HepG2 (cell line): ENCODE measurements around the gene HBD. TPM values are rescaled to one million over a fixed set of nuclear protein-coding genes. Genes with fewer than 3 reads are reported as not detected.

ENCODE experiments used
- ATAC-seq: fragments of 200-7000 bp; cut with Tn5 transposase; 3 replicates; pipeline ENCODE4 v1.9.1; 2020; ENCODE audit warnings: mild to moderate bottlenecking, moderate library complexity
- BruUV-seq: library from RNA; stranded (reverse); fragments of 400-500 nt; replicated peaks from 2 replicates; lab custom pipeline; 2021; lab: Mats Ljungman, UMichigan
- CTCF ChIA-PET: fragments of 300-600 bp; formaldehyde crosslinking; extraction: SDS; loops from one replicate; lab custom pipeline; 2021; ENCODE audit warnings: low total read pairs, inconsistent platforms, low intra/inter-chr PET ratio; lab: Yijun Ruan, JAX
- POLR2A ChIA-PET: fragments of 350-600 bp; sonication (Branson Sonifier 250); formaldehyde crosslinking; loops from one replicate; lab custom pipeline; 2020; ENCODE audit warnings: antibody characterized with exemption, inconsistent platforms; lab: Yijun Ruan, JAX
- DNase-seq: peaks from one replicate; pipeline ENCODE4 v3.0.0-alpha.2; 2015; ENCODE audit warnings: low spot score
- FAIRE-seq: peaks from 3 replicates; lab custom pipeline; 2011; peaks lifted over from hg19 to GRCh38; lab: Jason Lieb, UNC
- H2AFZ ChIP-seq: one replicate; pipeline ENCODE4 v1.6.1; 2011; ENCODE audit warnings: low read length, inconsistent platforms
- H3K27ac ChIP-seq: fragments of 300-600 bp; 3 replicates; pipeline ENCODE4 v1.8.0; 2011; ENCODE audit warnings: mixed run types, mild to moderate bottlenecking, mixed read lengths, low read length, inconsistent platforms; ENCODE audit not compliant: insufficient read depth; ENCODE audit errors: extremely low read length
- H3K27me3 ChIP-seq, 2 experiments: fragments of 200-600 bp in 1 of 2; 2 replicates in 1 of 2; 3 replicates in 1 of 2; pipeline versions ENCODE4 v1.6.0 to v1.8.0; 2011; ENCODE audit warnings: low read length in 2 of 2, mild to moderate bottlenecking in 2 of 2, moderate library complexity in 2 of 2, inconsistent platforms in 1 of 2; ENCODE audit not compliant: insufficient read depth in 2 of 2, control insufficient read depth in 1 of 2
- H3K36me3 ChIP-seq, 2 experiments: fragments of 200-600 bp in 1 of 2; replicated peaks in 1 of 2; 2 replicates in 1 of 2; 3 replicates in 1 of 2; pipeline versions ENCODE4 v1.5.1 to v1.8.0; 2011; ENCODE audit warnings: low read length in 2 of 2, inconsistent platforms in 1 of 2; ENCODE audit not compliant: insufficient read depth in 2 of 2, control insufficient read depth in 1 of 2
- H3K4me1 ChIP-seq: 2 replicates; pipeline ENCODE4 v1.5.1; 2012; ENCODE audit warnings: low read length, inconsistent platforms; ENCODE audit not compliant: insufficient read depth
- H3K4me2 ChIP-seq: 2 replicates; pipeline ENCODE4 v1.6.0; 2011; ENCODE audit warnings: low read depth, low read length, inconsistent platforms
- H3K4me3 ChIP-seq, 3 experiments: fragments of 200-600 bp in 1 of 3; sonication (generic), shearing (Covaris generic) in 1 of 3; replicated peaks in 1 of 3; 2 replicates each; pipeline ENCODE4 v1.5.1; 2011 to 2016; ENCODE audit warnings: low read length in 3 of 3, inconsistent platforms in 2 of 3, low read depth in 2 of 3, mild to moderate bottlenecking in 2 of 3, control low read depth in 1 of 3, mixed read lengths in 1 of 3; ENCODE audit not compliant: insufficient read depth in 1 of 3
- H3K79me2 ChIP-seq: one replicate; pipeline ENCODE4 v1.6.1; 2011; ENCODE audit warnings: low read length, inconsistent platforms; ENCODE audit not compliant: insufficient read depth
- H3K9ac ChIP-seq: 2 replicates; pipeline ENCODE4 v1.6.0; 2011; ENCODE audit warnings: mild to moderate bottlenecking, low read depth, low read length, inconsistent platforms; ENCODE audit not compliant: insufficient read depth
- H3K9me3 ChIP-seq: 2 replicates; pipeline ENCODE4 v1.5.1; 2012; ENCODE audit warnings: mild to moderate bottlenecking, low read length
- H4K20me1 ChIP-seq: 2 replicates; pipeline ENCODE4 v1.6.0; 2011; ENCODE audit warnings: inconsistent platforms, mild to moderate bottlenecking, low read length, moderate library complexity; ENCODE audit not compliant: insufficient read depth
- ARID4A ChIP-seq: sonication (generic); formaldehyde crosslinking; IDR thresholded peaks from 2 replicates; pipeline ENCODE4 v1.5.0; 2020; ENCODE audit warnings: mild to moderate bottlenecking, missing genetic modification reagents, borderline replicate concordance
- ARNTL ChIP-seq: sonication (generic); formaldehyde crosslinking; IDR thresholded peaks from 2 replicates; pipeline ENCODE4 v1.4.0; 2020; ENCODE audit warnings: mild to moderate bottlenecking, missing genetic modification reagents
- ATF7-NPFF ChIP-seq: sonication (generic); formaldehyde crosslinking; IDR thresholded peaks from 2 replicates; pipeline ENCODE4 v1.8.1; 2023; ENCODE audit warnings: mild to moderate bottlenecking, low read depth, missing genetic modification reagents, moderate library complexity
- GABPB1 ChIP-seq: IDR thresholded peaks from 2 replicates; pipeline ENCODE4 v1.6.1; 2016; ENCODE audit warnings: mild to moderate bottlenecking, missing genetic modification reagents, moderate library complexity, missing compliant biosample characterization
- GLI4 ChIP-seq: sonication (generic); formaldehyde crosslinking; IDR thresholded peaks from 2 replicates; pipeline ENCODE4 v1.5.1; 2020; ENCODE audit warnings: missing genetic modification reagents, mild to moderate bottlenecking, moderate library complexity, borderline replicate concordance
- GTF3A ChIP-seq: sonication (generic); formaldehyde crosslinking; conservative IDR thresholded peaks from 2 replicates; pipeline ENCODE4 v1.4.0; 2020; ENCODE audit warnings: mild to moderate bottlenecking, missing genetic modification reagents
- POLR2AphosphoS5 ChIP-seq: IDR thresholded peaks from 2 replicates; pipeline ENCODE4 v1.6.1; 2012; ENCODE audit warnings: low read depth, low read length
- ZBTB20 ChIP-seq: sonication (generic); formaldehyde crosslinking; IDR thresholded peaks from 2 replicates; pipeline ENCODE4 v1.8.1; 2023; ENCODE audit warnings: missing genetic modification reagents, low read depth, mild to moderate bottlenecking, borderline replicate concordance
- ZNF530 ChIP-seq: sonication (generic); formaldehyde crosslinking; IDR thresholded peaks from 2 replicates; pipeline ENCODE4 v1.5.0; 2020; ENCODE audit warnings: low read depth, mild to moderate bottlenecking, missing genetic modification reagents
- ZNF552 ChIP-seq: sonication (generic); formaldehyde crosslinking; IDR thresholded peaks from 2 replicates; pipeline ENCODE4 v1.9.0; 2022; ENCODE audit warnings: missing genetic modification reagents, mild to moderate bottlenecking, borderline replicate concordance
- WGBS: methylation state at CpG from one replicate; pipeline ENCODE4 v1.1.6; 2017; ENCODE audit warnings: low lambda C conversion rate; 5-methylcytosine and 5-hydroxymethylcytosine counted together
- in situ Hi-C: cut with HindIII; loops from 2 replicates; pipeline ENCODE4 v1.10.0; 2017; ENCODE audit warnings: low pct_unique_long_range_greater_than_20kb; ENCODE audit not compliant: extremely low pct_ligation_motif_present
- intact Hi-C: fragments of 100-400 bp; cut with micrococcal nuclease; formaldehyde crosslinking; loops from one replicate; pipeline ENCODE4 v1.10.0; 2022; ENCODE audit not compliant: unreplicated experiment
- polyA plus RNA-seq, 8 experiments: library from polyadenylated mRNA; depleted of rRNA in 3 of 8; stranded (reverse) in 7 of 8; unstranded in 1 of 8; fragments of >200 nt; fragmentation: Illumina TruSeq in 4 of 8; extraction: Trizol in 4 of 8; gene quantifications; 2 replicates each; pipeline versions ENCODE4 v1.2.1 to v1.2.3, GENCODE V29; 2011 to 2016; ENCODE audit warnings: low read depth in 4 of 8, missing spikeins in 1 of 8, mixed read lengths in 1 of 8; ENCODE audit not compliant: insufficient read depth in 1 of 8
- total RNA-seq, 5 experiments: library from RNA; depleted of rRNA; stranded (reverse); fragments of >200 nt; fragmentation: Illumina TruSeq; extraction: Trizol; gene quantifications; 2 replicates each; pipeline ENCODE4 v1.2.3, GENCODE V29; 2016; ENCODE audit warnings: low read depth in 1 of 5
- TF ChIP-seq, protein P1 (sequence below): sonication (generic); formaldehyde crosslinking; IDR thresholded peaks from 2 replicates; pipeline ENCODE4 v1.4.0; 2020; ENCODE audit warnings: mild to moderate bottlenecking, missing genetic modification reagents

HBD gene
- total and polyA plus RNA-seq, 2 of the 13 experiments (the other 11 are each of a cell fraction or from before 2014, with no cell fraction given), result not detected

DNA sequence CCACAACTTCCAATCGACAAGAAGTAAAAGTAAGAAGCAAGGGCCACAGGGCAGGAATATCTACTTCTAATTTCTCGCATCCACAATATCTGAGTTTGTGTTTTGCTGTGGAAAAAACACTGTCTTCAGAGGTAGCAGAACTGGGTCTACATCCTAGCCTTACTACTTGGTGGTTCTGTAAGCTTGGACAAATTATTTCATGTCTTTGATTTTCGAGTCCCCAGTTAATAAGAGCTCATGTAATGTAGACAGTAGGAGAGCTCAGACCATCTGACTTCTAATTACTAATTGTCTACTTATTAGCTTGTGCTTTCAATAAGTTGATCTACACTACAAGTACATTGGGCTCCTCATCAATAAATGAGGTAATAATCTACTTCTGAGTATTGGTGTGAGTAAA is 48.8 kb upstream of the HBD start:
- H4K20me1 ChIP-seq, result no peaks in the 10 kb centered on the region
- no peaks in the 10 kb centered on the region for H3K9me3 ChIP-seq
- H3K9ac ChIP-seq, result no peak overlapping the region
- intact Hi-C loops, result no loop called here
- no peak overlapping the region for H3K4me3 ChIP-seq
- no peaks in the 10 kb centered on the region for H3K36me3 ChIP-seq
- CTCF ChIA-PET, result no interaction called here
- FAIRE-seq, result no peak
- BruUV-seq, result no TSS peak
- TF ChIP-seq POLR2AphosphoS5 (no peak), ZBTB20 (CRISPR knock-in tag) (no peak), ATF7-NPFF (CRISPR knock-in tag) (no peak), GABPB1 (CRISPR knock-in tag) (no peak), GTF3A (CRISPR knock-in tag) (no peak), ZNF530 (CRISPR knock-in tag) (no peak), ARID4A (CRISPR knock-in tag) (no peak), ZNF552 (CRISPR knock-in tag) (no peak), GLI4 (CRISPR knock-in tag) (no peak), ARNTL (CRISPR knock-in tag) (no peak)
- TF ChIP-seq, protein P1, sequence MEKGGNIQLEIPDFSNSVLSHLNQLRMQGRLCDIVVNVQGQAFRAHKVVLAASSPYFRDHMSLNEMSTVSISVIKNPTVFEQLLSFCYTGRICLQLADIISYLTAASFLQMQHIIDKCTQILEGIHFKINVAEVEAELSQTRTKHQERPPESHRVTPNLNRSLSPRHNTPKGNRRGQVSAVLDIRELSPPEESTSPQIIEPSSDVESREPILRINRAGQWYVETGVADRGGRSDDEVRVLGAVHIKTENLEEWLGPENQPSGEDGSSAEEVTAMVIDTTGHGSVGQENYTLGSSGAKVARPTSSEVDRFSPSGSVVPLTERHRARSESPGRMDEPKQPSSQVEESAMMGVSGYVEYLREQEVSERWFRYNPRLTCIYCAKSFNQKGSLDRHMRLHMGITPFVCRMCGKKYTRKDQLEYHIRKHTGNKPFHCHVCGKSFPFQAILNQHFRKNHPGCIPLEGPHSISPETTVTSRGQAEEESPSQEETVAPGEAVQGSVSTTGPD (CRISPR knock-in tag), result no peak
- TF ChIP-seq, all 625 proteins: peak for 0
- no peaks in the 10 kb centered on the region for H3K4me1 ChIP-seq
- 5% methylated on average over 3 of the region's 3 CpGs for WGBS
- no peaks in the 10 kb centered on the region for H3K79me2 ChIP-seq
- H2AFZ ChIP-seq, result no peak overlapping the region
- no peak for DNase-seq
- H3K27ac ChIP-seq, result no peak overlapping the region
- H3K4me2 ChIP-seq, result no peak overlapping the region
- no peaks in the 10 kb centered on the region for H3K27me3 ChIP-seq
- POLR2A ChIA-PET, result no interaction called here
- in situ Hi-C loops, result no loop called here
- ATAC-seq, result no peak
